Measurements from ENCODE around the gene EEFSEC. TPM values are rescaled to one million over a fixed set of nuclear protein-coding genes. Genes with fewer than 3 reads are reported as not detected.

Gene EEFSEC
- polyA plus RNA-seq, 1 donor from 2014 or later = 4.6 TPM

DNA sequence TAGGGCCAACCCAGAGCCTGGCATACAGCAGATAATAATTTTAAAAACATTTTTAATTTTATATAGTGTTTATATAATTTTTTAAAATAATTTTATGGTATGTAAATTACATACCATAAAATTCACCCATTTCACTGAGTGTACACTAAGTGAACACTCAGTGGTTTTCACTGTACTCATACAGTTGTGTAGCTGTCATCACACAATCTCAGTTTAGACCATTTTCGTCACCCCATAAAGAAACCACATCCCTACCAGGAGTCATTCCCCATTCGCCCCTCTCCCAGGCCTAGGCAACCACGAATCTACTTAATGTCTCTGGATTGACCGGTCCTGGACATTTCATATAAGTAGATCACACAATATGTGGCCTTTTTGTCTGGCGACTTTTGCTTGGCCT is 10.2 kb downstream of the EEFSEC start:
- TF ChIP-seq, protein P1, sequence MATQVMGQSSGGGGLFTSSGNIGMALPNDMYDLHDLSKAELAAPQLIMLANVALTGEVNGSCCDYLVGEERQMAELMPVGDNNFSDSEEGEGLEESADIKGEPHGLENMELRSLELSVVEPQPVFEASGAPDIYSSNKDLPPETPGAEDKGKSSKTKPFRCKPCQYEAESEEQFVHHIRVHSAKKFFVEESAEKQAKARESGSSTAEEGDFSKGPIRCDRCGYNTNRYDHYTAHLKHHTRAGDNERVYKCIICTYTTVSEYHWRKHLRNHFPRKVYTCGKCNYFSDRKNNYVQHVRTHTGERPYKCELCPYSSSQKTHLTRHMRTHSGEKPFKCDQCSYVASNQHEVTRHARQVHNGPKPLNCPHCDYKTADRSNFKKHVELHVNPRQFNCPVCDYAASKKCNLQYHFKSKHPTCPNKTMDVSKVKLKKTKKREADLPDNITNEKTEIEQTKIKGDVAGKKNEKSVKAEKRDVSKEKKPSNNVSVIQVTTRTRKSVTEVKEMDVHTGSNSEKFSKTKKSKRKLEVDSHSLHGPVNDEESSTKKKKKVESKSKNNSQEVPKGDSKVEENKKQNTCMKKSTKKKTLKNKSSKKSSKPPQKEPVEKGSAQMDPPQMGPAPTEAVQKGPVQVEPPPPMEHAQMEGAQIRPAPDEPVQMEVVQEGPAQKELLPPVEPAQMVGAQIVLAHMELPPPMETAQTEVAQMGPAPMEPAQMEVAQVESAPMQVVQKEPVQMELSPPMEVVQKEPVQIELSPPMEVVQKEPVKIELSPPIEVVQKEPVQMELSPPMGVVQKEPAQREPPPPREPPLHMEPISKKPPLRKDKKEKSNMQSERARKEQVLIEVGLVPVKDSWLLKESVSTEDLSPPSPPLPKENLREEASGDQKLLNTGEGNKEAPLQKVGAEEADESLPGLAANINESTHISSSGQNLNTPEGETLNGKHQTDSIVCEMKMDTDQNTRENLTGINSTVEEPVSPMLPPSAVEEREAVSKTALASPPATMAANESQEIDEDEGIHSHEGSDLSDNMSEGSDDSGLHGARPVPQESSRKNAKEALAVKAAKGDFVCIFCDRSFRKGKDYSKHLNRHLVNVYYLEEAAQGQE (IDR thresholded peaks at IDR 0.05; ENCODE audit: borderline replicate concordance) = no peak
- TF ChIP-seq TAF1 (IDR thresholded peaks at IDR 0.05; ENCODE audit: low read depth) (no peak), EP300 (conservative IDR thresholded peaks at IDR 0.05; ENCODE audit: poor library complexity, severe bottlenecking) (no peak), SMC3 (conservative IDR thresholded peaks at IDR 0.05; ENCODE audit: poor library complexity) (no peak), POLR2AphosphoS5 (IDR thresholded peaks at IDR 0.05) (no peak), EZH2 (IDR thresholded peaks at IDR 0.05; ENCODE audit: borderline replicate concordance, insufficient read depth, low read length, poor library complexity, severe bottlenecking) (no peak), RAD21 (conservative IDR thresholded peaks at IDR 0.05) (no peak), MXI1 (conservative IDR thresholded peaks at IDR 0.05; ENCODE audit: poor library complexity, severe bottlenecking) (no peak)
- TF ChIP-seq, protein P2, sequence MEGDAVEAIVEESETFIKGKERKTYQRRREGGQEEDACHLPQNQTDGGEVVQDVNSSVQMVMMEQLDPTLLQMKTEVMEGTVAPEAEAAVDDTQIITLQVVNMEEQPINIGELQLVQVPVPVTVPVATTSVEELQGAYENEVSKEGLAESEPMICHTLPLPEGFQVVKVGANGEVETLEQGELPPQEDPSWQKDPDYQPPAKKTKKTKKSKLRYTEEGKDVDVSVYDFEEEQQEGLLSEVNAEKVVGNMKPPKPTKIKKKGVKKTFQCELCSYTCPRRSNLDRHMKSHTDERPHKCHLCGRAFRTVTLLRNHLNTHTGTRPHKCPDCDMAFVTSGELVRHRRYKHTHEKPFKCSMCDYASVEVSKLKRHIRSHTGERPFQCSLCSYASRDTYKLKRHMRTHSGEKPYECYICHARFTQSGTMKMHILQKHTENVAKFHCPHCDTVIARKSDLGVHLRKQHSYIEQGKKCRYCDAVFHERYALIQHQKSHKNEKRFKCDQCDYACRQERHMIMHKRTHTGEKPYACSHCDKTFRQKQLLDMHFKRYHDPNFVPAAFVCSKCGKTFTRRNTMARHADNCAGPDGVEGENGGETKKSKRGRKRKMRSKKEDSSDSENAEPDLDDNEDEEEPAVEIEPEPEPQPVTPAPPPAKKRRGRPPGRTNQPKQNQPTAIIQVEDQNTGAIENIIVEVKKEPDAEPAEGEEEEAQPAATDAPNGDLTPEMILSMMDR (IDR thresholded peaks at IDR 0.05; ENCODE audit: poor library complexity, severe bottlenecking) = no peak
- Histone ChIP-seq H3K27me3 (ENCODE audit: insufficient read depth, low read depth, low read length) (no peaks in the 10 kb centered on the region), H3K4me3 (ENCODE audit: low read length) (no peak overlapping the region), H3K9me3 (ENCODE audit: low read length) (no peaks in the 10 kb centered on the region), H3K9me2 (ENCODE audit: insufficient read depth, low read length) (no peaks in the 10 kb centered on the region), H3K36me3 (ENCODE audit: insufficient read depth, low read length) (no peaks in the 10 kb centered on the region), H3F3A (ENCODE audit: insufficient read depth, low read length, poor library complexity, severe bottlenecking) (no peaks in the 10 kb centered on the region), H2AFZ (ENCODE audit: low read depth, low read length) (no peak overlapping the region), H4K20me1 (ENCODE audit: insufficient read depth) (no peaks in the 10 kb centered on the region), H3K9ac (ENCODE audit: low read length) (no peak overlapping the region), H3K4me2 (ENCODE audit: low read length) (no peak overlapping the region), H3K79me2 (replicated peaks; ENCODE audit: insufficient read depth, low read length) (no peaks in the 10 kb centered on the region), H3K27ac (ENCODE audit: low read length) (no peak overlapping the region)

DNA sequence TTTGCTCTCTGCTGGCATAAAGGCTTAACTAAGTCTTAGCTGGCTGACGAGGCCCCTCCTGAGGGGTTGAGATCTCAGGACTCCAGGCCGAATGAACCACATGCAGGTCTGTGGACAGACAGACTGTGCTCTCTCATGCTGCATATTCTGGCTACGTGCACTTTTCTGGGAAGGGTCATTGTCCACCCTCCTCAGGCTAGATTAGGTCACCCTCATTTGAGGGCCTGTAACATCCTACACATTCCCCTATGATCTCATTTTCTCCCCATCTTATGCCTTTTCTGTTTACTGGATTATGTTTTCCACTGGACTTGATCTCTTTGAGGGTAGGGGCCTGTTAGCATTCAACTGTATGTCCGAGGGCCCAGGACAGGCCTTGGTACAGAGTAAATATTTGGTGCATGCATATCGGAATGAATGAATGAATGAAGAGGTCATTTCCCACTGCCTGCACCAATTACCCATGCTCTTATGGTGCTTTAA is 13.7 kb downstream of the EEFSEC start:
- Histone ChIP-seq H4K20me1 (ENCODE audit: insufficient read depth) (no peaks in the 10 kb centered on the region), H3K36me3 (ENCODE audit: insufficient read depth, low read length) (no peaks in the 10 kb centered on the region), H3K79me2 (replicated peaks; ENCODE audit: insufficient read depth, low read length) (no peaks in the 10 kb centered on the region), H3K4me3 (ENCODE audit: low read length) (no peak overlapping the region), H3K27ac (ENCODE audit: low read length) (no peak overlapping the region), H3K9me3 (ENCODE audit: low read length) (no peaks in the 10 kb centered on the region), H3F3A (ENCODE audit: insufficient read depth, low read length, poor library complexity, severe bottlenecking) (no peaks in the 10 kb centered on the region), H2AFZ (ENCODE audit: low read depth, low read length) (no peak overlapping the region), H3K4me2 (ENCODE audit: low read length) (no peak overlapping the region), H3K9me2 (ENCODE audit: insufficient read depth, low read length) (no peaks in the 10 kb centered on the region), H3K27me3 (ENCODE audit: insufficient read depth, low read depth, low read length) (no peaks in the 10 kb centered on the region), H3K9ac (ENCODE audit: low read length) (no peak overlapping the region)
- no peak for TF ChIP-seq SMC3 (conservative IDR thresholded peaks at IDR 0.05; ENCODE audit: poor library complexity)
- TF ChIP-seq, protein P1 (IDR thresholded peaks at IDR 0.05; ENCODE audit: borderline replicate concordance) = no peak
- TF ChIP-seq POLR2AphosphoS5 (IDR thresholded peaks at IDR 0.05) = no peak
- TF ChIP-seq, protein P2 (IDR thresholded peaks at IDR 0.05; ENCODE audit: poor library complexity, severe bottlenecking) = no peak
- TF ChIP-seq TAF1 (IDR thresholded peaks at IDR 0.05; ENCODE audit: low read depth) = no peak
- TF ChIP-seq EZH2 (IDR thresholded peaks at IDR 0.05; ENCODE audit: borderline replicate concordance, insufficient read depth, low read length, poor library complexity, severe bottlenecking) = no peak
- TF ChIP-seq EP300 (conservative IDR thresholded peaks at IDR 0.05; ENCODE audit: poor library complexity, severe bottlenecking) = no peak
- no peak for TF ChIP-seq RAD21 (conservative IDR thresholded peaks at IDR 0.05)
- TF ChIP-seq MXI1 (conservative IDR thresholded peaks at IDR 0.05; ENCODE audit: poor library complexity, severe bottlenecking) = no peak

Measured in neural cell (in vitro differentiated cells).